Coronary artery (tissue), 2 donors: Measurements from ENCODE around the gene KCNAB1.

Experiments used
- DNase-seq: peaks from one replicate; pipeline ENCODE4 v3.0.0-alpha.2; 2017; ENCODE audit warnings: low spot score
- H3K27ac ChIP-seq, 2 donors: fragments of 200-600 bp; sonication (generic); one replicate each; pipeline ENCODE4 v1.5.1; 2016 to 2019
- H3K4me3 ChIP-seq: fragments of 200-600 bp; sonication (generic); 2 replicates; pipeline ENCODE4 v1.5.1; 2016; ENCODE audit warnings: mild to moderate bottlenecking, moderate library complexity
- CTCF ChIP-seq: fragments of 200-600 bp; sonication (generic); IDR thresholded peaks from one replicate; pipeline ENCODE4 v1.5.1; 2019; ENCODE audit warnings: antibody characterized with exemption

KCNAB1 gene

DNA sequence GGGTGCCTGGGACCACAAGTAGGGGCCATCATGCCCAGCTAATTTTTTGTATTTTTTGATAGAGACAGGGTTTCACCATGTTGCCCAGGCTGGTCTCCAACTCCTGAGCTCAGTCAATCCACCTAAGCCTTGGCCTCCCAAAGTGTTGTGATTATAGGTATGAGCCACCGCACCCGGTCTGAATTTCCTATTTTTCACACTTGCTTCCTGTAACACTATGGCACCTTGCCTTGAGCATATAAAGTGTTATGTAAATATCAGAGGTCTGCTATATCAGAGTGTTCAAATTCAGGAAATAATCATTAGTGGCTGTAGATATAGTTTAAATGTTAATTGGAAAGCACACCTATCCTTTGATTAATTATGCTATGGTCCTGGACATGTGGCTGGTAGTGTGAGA, 165.2 kb downstream of the KCNAB1 start:
- no peak for TF ChIP-seq CTCF
- DNase-seq: no peak
- H3K27ac ChIP-seq: no peak overlapping the region
- H3K4me3 ChIP-seq: no peak overlapping the region

DNA sequence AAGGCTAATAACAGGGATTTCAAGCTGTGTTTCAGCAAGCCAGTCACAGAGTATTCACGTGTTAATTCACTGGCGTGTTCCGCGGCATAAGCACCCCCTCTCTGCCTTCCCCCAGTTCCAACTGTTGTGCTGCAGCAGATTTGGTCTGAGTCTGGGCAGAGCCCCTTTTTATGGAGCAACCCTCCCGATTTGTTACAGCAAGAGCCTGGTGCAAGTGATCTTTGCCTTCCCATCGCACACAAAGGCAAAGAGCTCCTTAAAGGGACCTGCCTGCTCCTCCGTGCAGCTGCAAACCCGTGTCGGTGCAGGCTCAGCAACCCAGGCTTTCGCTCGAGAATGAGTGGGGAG, 170.5 kb downstream of the KCNAB1 start:
- no peak for TF ChIP-seq CTCF
- Histone ChIP-seq H3K27ac (no peak overlapping the region), H3K4me3 (peak overlapping the region; percentile 69)
- DNase-seq: no peak

DNA sequence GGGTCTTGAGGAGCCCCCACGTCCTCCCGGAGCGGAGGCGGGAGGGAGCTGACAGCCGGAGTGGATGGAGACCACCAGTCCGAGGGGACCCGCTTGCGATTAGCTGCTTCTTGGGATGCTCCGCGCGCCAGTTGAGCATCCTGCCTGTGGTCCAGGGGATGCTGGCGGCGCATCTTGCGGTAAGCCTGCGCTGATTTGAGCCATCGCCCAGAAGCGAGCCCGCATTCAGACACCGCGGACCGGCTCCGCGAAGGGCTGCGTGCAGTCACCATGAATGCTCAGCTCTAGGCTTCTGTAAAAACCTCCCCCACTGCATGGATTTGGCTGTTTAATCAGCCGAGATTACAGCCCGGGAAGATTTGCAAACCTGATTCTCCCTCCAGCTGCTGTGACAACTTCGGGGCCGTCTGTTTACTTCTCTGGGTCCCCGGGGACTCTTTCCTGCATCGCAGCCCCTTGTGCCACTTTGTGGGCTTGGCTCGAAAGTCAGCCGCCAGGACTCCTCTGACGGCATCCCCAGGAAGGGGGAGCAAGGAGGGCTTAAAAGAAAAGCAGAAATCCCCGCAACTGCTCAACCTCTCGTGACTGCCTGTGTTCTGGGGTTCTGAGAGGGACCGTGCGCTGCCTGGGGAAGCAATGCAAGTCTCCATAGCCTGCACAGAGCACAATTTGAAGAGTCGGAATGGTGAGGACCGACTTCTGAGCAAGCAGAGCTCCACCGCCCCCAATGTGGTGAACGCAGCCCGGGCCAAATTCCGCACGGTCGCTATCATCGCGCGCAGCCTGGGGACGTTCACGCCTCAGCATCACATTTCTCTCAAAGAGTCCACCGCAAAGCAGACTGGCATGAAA, 171.1 kb downstream of the KCNAB1 start:
- Histone ChIP-seq H3K4me3 (peak overlapping the region; percentile 69), H3K27ac (no peak overlapping the region)
- DNase-seq: no peak
- no peak for TF ChIP-seq CTCF

- no peak for DNase-seq
- Histone ChIP-seq H3K4me3 (no peak overlapping the region), H3K27ac (no peak overlapping the region)
- no peak for TF ChIP-seq CTCF
Observed at GRCh38 chr3:156293566-156293965, 173.2 kb downstream of the KCNAB1 start.

DNA sequence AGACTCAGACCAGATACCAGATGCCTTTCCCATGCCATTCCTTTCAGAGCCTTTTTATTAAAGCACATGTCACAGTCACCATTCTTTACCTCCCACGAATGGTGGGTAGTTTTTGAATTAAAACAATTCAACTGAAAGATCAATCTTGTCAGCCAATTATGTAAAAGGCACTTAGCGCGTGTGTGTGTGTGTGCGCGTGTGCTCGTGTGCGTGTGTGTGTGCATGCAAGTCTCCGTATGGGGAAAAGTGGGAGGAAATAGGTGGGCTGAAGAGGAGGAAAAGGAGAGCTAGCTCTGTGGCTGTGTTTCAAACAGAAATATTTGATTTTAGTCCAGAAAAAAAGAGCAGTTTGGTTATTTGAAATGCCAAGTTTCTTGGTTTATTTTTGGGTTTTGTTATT, 177.2 kb downstream of the KCNAB1 start:
- Histone ChIP-seq H3K4me3 (no peak overlapping the region), H3K27ac (no peak overlapping the region)
- no peak for TF ChIP-seq CTCF
- DNase-seq: no peak

DNA sequence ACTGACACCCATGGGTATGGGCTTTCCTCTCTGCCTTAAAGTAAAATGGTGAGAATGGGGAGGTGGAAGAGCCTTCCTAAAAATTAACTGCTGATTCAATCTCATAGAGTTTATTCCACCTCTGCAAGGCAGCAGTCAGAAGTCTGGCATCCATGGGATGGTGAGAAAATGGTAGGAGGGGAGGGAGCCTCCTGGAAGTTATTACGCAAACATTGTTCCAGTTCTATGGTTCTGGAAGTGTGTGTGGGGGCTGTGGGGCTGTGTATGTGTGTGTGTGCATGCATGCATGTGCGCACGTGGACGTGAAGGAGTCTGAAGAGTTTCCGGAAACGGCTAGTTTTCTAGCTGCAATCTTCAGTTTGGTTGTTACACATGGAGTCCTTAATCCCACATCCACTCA, 177.6 kb downstream of the KCNAB1 start:
- DNase-seq: no peak
- Histone ChIP-seq H3K27ac (no peak overlapping the region), H3K4me3 (no peak overlapping the region)
- TF ChIP-seq CTCF: no peak

DNA sequence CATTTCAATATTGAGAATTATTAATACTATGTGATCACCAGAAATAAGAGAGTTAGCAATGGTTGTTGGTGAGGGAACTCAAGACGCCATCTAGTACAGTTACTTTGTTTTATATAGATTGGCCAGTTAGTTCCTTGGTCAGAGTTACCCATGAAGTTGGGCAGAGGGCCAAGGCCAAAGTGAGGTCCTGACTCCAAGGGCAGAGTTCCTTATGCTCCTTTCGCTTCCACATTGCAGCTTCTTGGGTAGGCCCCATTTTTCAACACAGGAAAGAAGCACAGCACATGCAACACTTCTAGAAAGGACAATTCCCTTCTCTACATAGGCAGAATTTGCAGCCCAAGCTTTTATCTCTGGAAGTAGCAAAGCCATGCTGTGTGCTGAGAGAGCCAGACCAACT, 178.6 kb downstream of the KCNAB1 start:
- TF ChIP-seq CTCF: no peak
- H3K27ac ChIP-seq: peak overlapping the region in 1 of 2 donors; percentile 51
- DNase-seq: no peak
- no peak overlapping the region for H3K4me3 ChIP-seq
